Keratinocyte (primary cell): ENCODE results near the gene GIMAP7. TPM values are rescaled to one million over a fixed set of nuclear protein-coding genes. Genes with fewer than 3 reads are reported as not detected.
"Not testable (repeated sequence)": the region's sequence is repeated elsewhere in the genome, so short reads cannot be mapped to it uniquely, and the experiment has no call there.

Experiments
- DNase-seq: peaks from one replicate; pipeline ENCODE4 v3.0.0-alpha.2; 2011; ENCODE audit warnings: low read depth, missing footprints, low spot score
- FAIRE-seq: peaks from 2 replicates; lab custom pipeline; 2011; peaks lifted over from hg19 to GRCh38; lab: Jason Lieb, UNC
- H2AFZ ChIP-seq: 2 replicates; pipeline ENCODE4 v1.6.0; 2012; ENCODE audit warnings: low read length, control low read depth, inconsistent platforms; ENCODE audit not compliant: control insufficient read depth
- H3K27ac ChIP-seq: 2 replicates; pipeline ENCODE4 v1.5.1; 2011; ENCODE audit warnings: low read length; ENCODE audit not compliant: control insufficient read depth, insufficient read depth
- H3K27me3 ChIP-seq: 3 replicates; pipeline ENCODE4 v1.6.0; 2011; ENCODE audit warnings: low read length; ENCODE audit not compliant: control insufficient read depth, insufficient read depth; ENCODE audit errors: extremely low read depth
- H3K36me3 ChIP-seq, 2 experiments: 2 replicates in 1 of 2; 3 replicates in 1 of 2; pipeline ENCODE4 v1.5.1; 2011; ENCODE audit warnings: low read length in 2 of 2, mild to moderate bottlenecking in 1 of 2; ENCODE audit not compliant: control insufficient read depth in 2 of 2, insufficient read depth in 2 of 2; ENCODE audit errors: extremely low read depth in 1 of 2
- H3K4me1 ChIP-seq: 3 replicates; pipeline ENCODE4 v1.5.1; 2011; ENCODE audit warnings: low read length; ENCODE audit not compliant: control insufficient read depth, insufficient read depth; ENCODE audit errors: extremely low read depth
- H3K4me2 ChIP-seq: 3 replicates; pipeline ENCODE4 v1.6.0; 2011; ENCODE audit warnings: low read depth, low read length; ENCODE audit not compliant: control insufficient read depth, insufficient read depth; ENCODE audit errors: extremely low read depth
- H3K4me3 ChIP-seq, 3 experiments: fragments of 200-600 bp in 1 of 3; sonication (generic) in 1 of 3; 2 replicates in 2 of 3; 3 replicates in 1 of 3; pipeline ENCODE4 v1.5.1; 2011 to 2016; ENCODE audit warnings: low read length in 3 of 3, mild to moderate bottlenecking in 3 of 3, control low read depth in 2 of 3, inconsistent platforms in 1 of 3, low read depth in 1 of 3, mixed read lengths in 1 of 3, mixed run types in 1 of 3, moderate library complexity in 1 of 3; ENCODE audit not compliant: control insufficient read depth in 2 of 3, insufficient read depth in 2 of 3; ENCODE audit errors: extremely low read depth in 1 of 3
- H3K79me2 ChIP-seq: 2 replicates; pipeline ENCODE4 v1.6.0; 2012; ENCODE audit warnings: low read length; ENCODE audit not compliant: control insufficient read depth, insufficient read depth
- H3K9ac ChIP-seq: 3 replicates; pipeline ENCODE4 v1.6.0; 2011; ENCODE audit warnings: low read length; ENCODE audit not compliant: control insufficient read depth, insufficient read depth; ENCODE audit errors: extremely low read depth
- H3K9me1 ChIP-seq: 3 replicates; pipeline ENCODE4 v1.6.0; 2011; ENCODE audit warnings: low read length; ENCODE audit not compliant: control insufficient read depth, insufficient read depth; ENCODE audit errors: extremely low read depth
- H3K9me3 ChIP-seq: 2 replicates; pipeline ENCODE4 v1.5.1; 2012; ENCODE audit warnings: low read depth, low read length; ENCODE audit not compliant: control insufficient read depth
- H4K20me1 ChIP-seq: 3 replicates; pipeline ENCODE4 v1.6.0; 2011; ENCODE audit warnings: low read length; ENCODE audit not compliant: control insufficient read depth, insufficient read depth; ENCODE audit errors: extremely low read depth
- EZH2 ChIP-seq: IDR thresholded peaks from one replicate; pipeline ENCODE4 v1.6.1; 2012; ENCODE audit warnings: inconsistent platforms, mild to moderate bottlenecking, low read length, moderate library complexity
- dilution Hi-C: fragments of 300-500 bp; cut with MboI; formaldehyde crosslinking; loops from one replicate; pipeline ENCODE4 v1.7.0; 2020; ENCODE audit warnings: low sequenced_read_pairs; ENCODE audit not compliant: extremely low pct_ligation_motif_present
- polyA plus RNA-seq, 5 experiments: library from polyadenylated mRNA; depleted of rRNA in 3 of 5; stranded (reverse) in 3 of 5; stranded (forward) in 1 of 5; unstranded in 1 of 5; fragments of >200 nt; gene quantifications; 1 replicate in 1 of 5; 2 replicates in 3 of 5; 3 replicates in 1 of 5; pipeline versions ENCODE4 v1.2.1 to v1.2.3, GENCODE V29; 2011 to 2012; ENCODE audit warnings: missing spikeins in 2 of 5, low read depth in 1 of 5, low replicate concordance in 1 of 5
- TF ChIP-seq, protein P1 (sequence below), 3 experiments: IDR thresholded peaks in 1 of 3; conservative IDR thresholded peaks in 1 of 3; optimal IDR thresholded peaks in 1 of 3; 2 replicates in 2 of 3; 3 replicates in 1 of 3; pipeline versions ENCODE3 to v1.5.1; 2011; ENCODE audit warnings: low read length in 3 of 3, mild to moderate bottlenecking in 3 of 3, moderate library complexity in 2 of 3, control low read depth in 1 of 3, inconsistent platforms in 1 of 3; ENCODE audit not compliant: insufficient read depth in 2 of 3; ENCODE audit errors: extremely low read depth in 1 of 3

GIMAP7 gene
- polyA plus RNA-seq, 1 donor (not counting 4 experiments of a cell fraction or from before 2014, with no cell fraction given): not detected

DNA sequence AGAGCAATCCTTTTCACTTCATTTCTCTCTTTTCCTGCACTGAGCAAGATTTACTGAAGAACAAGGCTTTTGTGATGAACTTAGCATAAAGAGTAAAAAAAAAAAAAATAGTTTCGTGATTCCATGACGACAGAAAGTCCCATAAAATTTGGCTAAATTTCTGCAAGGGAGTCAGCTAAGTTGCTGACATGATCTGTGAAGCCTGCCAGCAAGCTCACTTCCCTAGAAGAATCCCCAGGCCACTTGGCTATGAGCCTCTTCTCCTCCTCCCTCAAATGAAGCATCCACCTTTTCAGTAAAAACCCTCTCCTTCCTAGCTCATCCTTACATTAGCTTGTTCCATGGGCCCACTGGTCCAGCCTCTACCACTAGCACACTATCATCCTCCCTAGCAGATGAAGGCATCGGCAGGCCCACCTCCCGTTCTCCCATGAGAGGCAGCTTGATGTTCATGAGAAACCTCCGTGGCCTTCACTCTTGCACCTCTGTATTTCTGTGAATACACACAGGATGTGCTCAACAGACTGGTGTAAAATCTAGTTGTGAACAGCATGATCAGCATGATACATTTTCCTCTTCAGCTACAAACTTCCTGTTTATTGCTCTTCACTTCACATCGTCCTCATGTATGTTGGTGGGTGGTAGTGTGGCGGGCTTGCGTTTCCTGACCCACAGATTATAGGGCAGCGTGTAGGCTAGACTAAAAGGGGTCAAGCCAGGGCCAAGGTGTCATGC lies 33.3 kb upstream of the GIMAP7 start:
- peak; percentile 36 for FAIRE-seq
- dilution Hi-C loops: no loop called here
- Histone ChIP-seq H3K79me2 (no peaks in the 10 kb centered on the region), H3K36me3 (no peaks in the 10 kb centered on the region), H4K20me1 (no peaks in the 10 kb centered on the region), H3K9me1 (no peaks in the 10 kb centered on the region), H3K27me3 (no peaks in the 10 kb centered on the region), H2AFZ (no peak overlapping the region), H3K9me3 (no peaks in the 10 kb centered on the region), H3K9ac (no peak overlapping the region), H3K4me2 (no peak overlapping the region), H3K4me1 (peaks cover 21% of the 10 kb centered on the region), H3K27ac (no peak overlapping the region), H3K4me3 (no peak overlapping the region)
- TF ChIP-seq, protein P1, sequence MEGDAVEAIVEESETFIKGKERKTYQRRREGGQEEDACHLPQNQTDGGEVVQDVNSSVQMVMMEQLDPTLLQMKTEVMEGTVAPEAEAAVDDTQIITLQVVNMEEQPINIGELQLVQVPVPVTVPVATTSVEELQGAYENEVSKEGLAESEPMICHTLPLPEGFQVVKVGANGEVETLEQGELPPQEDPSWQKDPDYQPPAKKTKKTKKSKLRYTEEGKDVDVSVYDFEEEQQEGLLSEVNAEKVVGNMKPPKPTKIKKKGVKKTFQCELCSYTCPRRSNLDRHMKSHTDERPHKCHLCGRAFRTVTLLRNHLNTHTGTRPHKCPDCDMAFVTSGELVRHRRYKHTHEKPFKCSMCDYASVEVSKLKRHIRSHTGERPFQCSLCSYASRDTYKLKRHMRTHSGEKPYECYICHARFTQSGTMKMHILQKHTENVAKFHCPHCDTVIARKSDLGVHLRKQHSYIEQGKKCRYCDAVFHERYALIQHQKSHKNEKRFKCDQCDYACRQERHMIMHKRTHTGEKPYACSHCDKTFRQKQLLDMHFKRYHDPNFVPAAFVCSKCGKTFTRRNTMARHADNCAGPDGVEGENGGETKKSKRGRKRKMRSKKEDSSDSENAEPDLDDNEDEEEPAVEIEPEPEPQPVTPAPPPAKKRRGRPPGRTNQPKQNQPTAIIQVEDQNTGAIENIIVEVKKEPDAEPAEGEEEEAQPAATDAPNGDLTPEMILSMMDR (optimal IDR thresholded peaks at IDR 0.05 in 1 of 3, IDR thresholded peaks at IDR 0.05 in 1 of 3, conservative IDR thresholded peaks at IDR 0.05 in 1 of 3; ENCODE audit: extremely low read depth in 1 of 3, insufficient read depth in 2 of 3, low read length in 3 of 3): no peak
- TF ChIP-seq EZH2: no peak
- no peak for DNase-seq

DNA sequence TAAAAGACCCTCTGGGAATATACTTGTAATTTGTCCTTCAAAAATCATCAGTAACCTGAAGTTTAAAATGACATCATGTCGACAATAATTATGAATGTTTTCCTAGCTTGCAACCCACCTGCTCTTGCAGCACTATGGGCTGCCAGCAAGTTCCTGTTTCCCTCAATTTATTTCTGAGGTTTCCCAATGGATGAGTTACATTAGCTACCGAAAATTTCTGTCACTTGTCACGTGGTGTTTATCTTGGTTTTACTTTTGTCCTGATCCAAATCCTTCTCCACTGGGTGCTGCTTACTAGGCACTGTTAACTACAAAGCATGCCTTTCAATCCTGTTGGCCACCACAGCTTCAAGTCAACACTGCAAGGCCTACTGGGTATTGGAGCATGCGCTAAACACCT lies 32.8 kb upstream of the GIMAP7 start:
- no peak overlapping the region for H3K27ac ChIP-seq
- FAIRE-seq (no peak), DNase-seq (no peak)
- no peaks in the 10 kb centered on the region for H3K36me3 ChIP-seq
- dilution Hi-C loops: no loop called here
- H3K4me2 ChIP-seq: no peak overlapping the region
- H3K9me3 ChIP-seq: no peaks in the 10 kb centered on the region
- no peaks in the 10 kb centered on the region for H3K27me3 ChIP-seq
- peaks cover 18% of the 10 kb centered on the region for H3K4me1 ChIP-seq
- no peaks in the 10 kb centered on the region for H4K20me1 ChIP-seq
- no peak overlapping the region for H2AFZ ChIP-seq
- no peaks in the 10 kb centered on the region for H3K9me1 ChIP-seq
- no peaks in the 10 kb centered on the region for H3K79me2 ChIP-seq
- H3K4me3 ChIP-seq: no peak overlapping the region
- no peak overlapping the region for H3K9ac ChIP-seq
- TF ChIP-seq, protein P1 (optimal IDR thresholded peaks at IDR 0.05 in 1 of 3, IDR thresholded peaks at IDR 0.05 in 1 of 3, conservative IDR thresholded peaks at IDR 0.05 in 1 of 3; ENCODE audit: extremely low read depth in 1 of 3, insufficient read depth in 2 of 3, low read length in 3 of 3): no peak
- TF ChIP-seq EZH2: no peak

DNA sequence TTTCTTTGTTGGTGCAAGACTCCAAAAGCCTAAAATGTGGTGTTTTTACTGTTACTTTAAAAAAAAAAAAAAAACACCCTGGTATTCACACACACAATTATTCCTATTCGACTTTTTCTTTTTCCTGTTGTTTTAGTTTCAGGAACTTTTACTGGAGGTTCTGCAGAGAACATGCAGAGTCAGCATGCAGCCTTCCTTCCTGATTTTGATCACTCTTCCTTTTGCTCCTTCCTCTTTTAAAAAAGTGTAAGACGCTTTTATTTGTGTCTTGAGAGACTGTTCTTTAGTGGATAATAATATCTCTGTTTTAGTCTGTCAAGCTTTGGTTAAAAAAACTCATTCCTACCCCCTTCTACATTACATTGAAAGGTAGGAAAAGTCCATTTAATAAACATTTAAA lies 31.2 kb upstream of the GIMAP7 start:
- H3K27ac ChIP-seq, H3K27me3 ChIP-seq, H3K4me3 ChIP-seq, dilution Hi-C loops, DNase-seq, H3K36me3 ChIP-seq, H3K9ac ChIP-seq, H3K4me2 ChIP-seq, H2AFZ ChIP-seq, H3K9me3 ChIP-seq, H3K79me2 ChIP-seq, H4K20me1 ChIP-seq, H3K9me1 ChIP-seq: not testable (repeated sequence)
- H3K4me1 ChIP-seq: peaks cover 16% of the 10 kb centered on the region
- peak; percentile 36 for FAIRE-seq

DNA sequence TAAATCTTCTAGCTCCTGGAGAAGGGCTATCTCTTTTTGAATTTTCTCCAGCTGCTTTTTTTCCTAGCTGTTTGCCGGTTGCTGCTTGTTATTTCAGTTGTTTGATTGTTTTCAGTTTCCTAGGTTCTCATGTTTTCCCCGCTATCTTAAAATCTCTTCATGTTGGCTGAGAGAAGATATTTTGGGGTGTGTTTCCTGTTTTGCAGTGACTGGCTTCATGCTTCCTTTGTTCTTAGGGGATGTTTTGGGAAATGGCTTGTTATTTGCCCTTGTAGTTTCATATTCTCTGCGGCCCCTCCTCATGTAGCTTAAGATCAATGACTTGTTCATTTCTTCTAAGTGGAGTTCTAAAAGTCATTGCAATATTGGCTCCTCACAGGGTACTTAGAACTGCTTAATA lies 30.6 kb upstream of the GIMAP7 start:
- peak; percentile 34 for FAIRE-seq

More for the DNA sequence above, 30.6 kb upstream of the GIMAP7 start:
- H3K4me2 ChIP-seq, H3K9me1 ChIP-seq, dilution Hi-C loops, H3K9me3 ChIP-seq, H3K9ac ChIP-seq, H3K27ac ChIP-seq, H3K79me2 ChIP-seq, H4K20me1 ChIP-seq, H2AFZ ChIP-seq, DNase-seq, H3K27me3 ChIP-seq, H3K4me3 ChIP-seq, H3K36me3 ChIP-seq: not testable (repeated sequence)
- H3K4me1 ChIP-seq: peaks cover 10% of the 10 kb centered on the region
